HCT116 (cell line): ENCODE results near the gene PRRT1B. TPM values are rescaled to one million over a fixed set of nuclear protein-coding genes. Genes with fewer than 3 reads are reported as not detected.
"Not testable (repeated sequence)": the region's sequence is repeated elsewhere in the genome, so short reads cannot be mapped to it uniquely, and the experiment has no call there.

ENCODE experiments used
- ATAC-seq: fragments of 200-7000 bp; cut with Tn5 transposase; 2 replicates; pipeline ENCODE4 v1.9.1; 2020; ENCODE audit warnings: mild to moderate bottlenecking, moderate library complexity
- BruUV-seq: library from RNA; stranded (reverse); fragments of 400-500 nt; replicated peaks from 2 replicates; lab custom pipeline; 2021; lab: Mats Ljungman, UMichigan
- CTCF ChIA-PET: fragments of 300-600 bp; sonication (Branson Sonifier 250); formaldehyde crosslinking; loops from one replicate; lab custom pipeline; 2021; ENCODE audit warnings: antibody characterized with exemption; lab: Charles Lee
- POLR2A ChIA-PET: fragments of 300-600, 350-600 bp; sonication (Branson Sonifier 250); formaldehyde crosslinking; loops from one replicate; lab custom pipeline; 2021; ENCODE audit warnings: antibody characterized with exemption; lab: Charles Lee
- RAD21 ChIA-PET, 2 experiments: fragments of 300-600 bp; sonication (Branson Sonifier 250); formaldehyde crosslinking; loops; one replicate each; lab custom pipeline; 2023; ENCODE audit warnings: low total read pairs in 2 of 2; ENCODE audit not compliant: uncharacterized antibody in 2 of 2, unreplicated experiment in 2 of 2, low non-redundant PET in 1 of 2; lab: Charles Lee
- DNase-seq: peaks from one replicate; pipeline ENCODE4 v3.0.0-alpha.2; 2010; ENCODE audit warnings: low read depth, low spot score
- H2AFZ ChIP-seq: fragments of 200-600 bp; shearing (Covaris generic), sonication (generic); 2 replicates; pipeline ENCODE4 v1.6.1; 2017; ENCODE audit warnings: low read depth, mixed run types, mixed read lengths, antibody characterized with exemption, low read length; ENCODE audit not compliant: poor library complexity, severe bottlenecking
- H3K27ac ChIP-seq: 2 replicates; pipeline ENCODE4 v1.5.1; 2012; ENCODE audit warnings: low read depth, low read length
- H3K27me3 ChIP-seq: fragments of 200-600 bp; sonication (generic); 2 replicates; pipeline ENCODE4 v1.6.1; 2016; ENCODE audit warnings: mixed run types, low read length, mixed read lengths; ENCODE audit not compliant: insufficient read depth
- H3K36me3 ChIP-seq, 2 experiments: fragments of 200-500 bp in 1 of 2; fragments of 200-600 bp in 1 of 2; sonication (Bioruptor generic) in 1 of 2; sonication (generic) in 1 of 2; 2 replicates each; pipeline versions ENCODE4 v1.5.1 to v1.6.1; 2014 to 2016; ENCODE audit warnings: low read length in 2 of 2, inconsistent platforms in 1 of 2, mixed read lengths in 1 of 2, mixed run types in 1 of 2; ENCODE audit not compliant: insufficient read depth in 2 of 2, control insufficient read depth in 1 of 2
- H3K4me1 ChIP-seq, 2 experiments: fragments of 200-600 bp in 1 of 2; sonication (generic) in 1 of 2; 2 replicates each; pipeline versions ENCODE4 v1.5.1 to v1.6.1; 2012 to 2017; ENCODE audit warnings: low read length in 2 of 2, inconsistent platforms in 1 of 2, mild to moderate bottlenecking in 1 of 2, mixed read lengths in 1 of 2, mixed run types in 1 of 2, moderate library complexity in 1 of 2; ENCODE audit not compliant: insufficient read depth in 2 of 2, control insufficient read depth in 1 of 2
- H3K4me2 ChIP-seq: fragments of 200-600 bp; sonication (generic); 2 replicates; pipeline ENCODE4 v1.6.1; 2017; ENCODE audit warnings: mixed run types, low read length, mixed read lengths
- H3K4me3 ChIP-seq, 2 experiments: fragments of 200-600 bp in 1 of 2; sonication (generic) in 1 of 2; replicated peaks in 1 of 2; 2 replicates each; pipeline ENCODE4 v1.5.1; 2011 to 2016; ENCODE audit warnings: low read length in 2 of 2, control low read depth in 1 of 2, low read depth in 1 of 2, mild to moderate bottlenecking in 1 of 2, mixed read lengths in 1 of 2, mixed run types in 1 of 2
- H3K79me2 ChIP-seq: fragments of 200-600 bp; sonication (generic); 2 replicates; pipeline ENCODE4 v1.6.1; 2017; ENCODE audit warnings: mild to moderate bottlenecking, mixed run types, low read length, moderate library complexity, mixed read lengths; ENCODE audit not compliant: insufficient read depth
- H3K9ac ChIP-seq: fragments of 200-600 bp; sonication (generic); 2 replicates; pipeline ENCODE4 v1.6.1; 2016; ENCODE audit warnings: low read length, mixed read lengths
- H3K9me2 ChIP-seq: fragments of 200-600 bp; sonication (generic), shearing (Covaris generic); 2 replicates; pipeline ENCODE4 v1.6.1; 2017; ENCODE audit warnings: mixed run types, mild to moderate bottlenecking, moderate library complexity; ENCODE audit not compliant: insufficient read depth
- H3K9me3 ChIP-seq, 2 experiments: fragments of 200-500 bp in 1 of 2; fragments of 200-600 bp in 1 of 2; sonication (Bioruptor generic) in 1 of 2; sonication (generic) in 1 of 2; 2 replicates each; pipeline ENCODE4 v1.6.1; 2014 to 2017; ENCODE audit warnings: low read length in 2 of 2, mixed read lengths in 2 of 2, inconsistent platforms in 1 of 2, low read depth in 1 of 2, mild to moderate bottlenecking in 1 of 2, mixed run types in 1 of 2, moderate library complexity in 1 of 2; ENCODE audit not compliant: control insufficient read depth in 1 of 2, insufficient read depth in 1 of 2
- H4K20me1 ChIP-seq: fragments of 200-600 bp; sonication (generic), shearing (Covaris generic); 2 replicates; pipeline ENCODE4 v1.6.1; 2017; ENCODE audit warnings: mixed run types, mild to moderate bottlenecking, moderate library complexity; ENCODE audit not compliant: insufficient read depth
- CBX3 ChIP-seq: IDR thresholded peaks from 2 replicates; pipeline ENCODE4 v1.6.1; 2012; ENCODE audit warnings: low read depth
- ELF1 ChIP-seq: IDR thresholded peaks from 2 replicates; pipeline ENCODE4 v1.6.1; 2012; ENCODE audit warnings: low read depth, borderline replicate concordance
- EZH2phosphoT487 ChIP-seq: fragments of 200-600 bp; IDR thresholded peaks from 2 replicates; pipeline ENCODE4 v1.6.1; 2018; ENCODE audit warnings: antibody characterized with exemption, borderline replicate concordance
- FOSL1 ChIP-seq: IDR thresholded peaks from 2 replicates; pipeline ENCODE4 v1.6.1; 2012; ENCODE audit warnings: low read depth
- JUND ChIP-seq: IDR thresholded peaks from 2 replicates; pipeline ENCODE4 v1.6.1; 2012
- POLR2A ChIP-seq: IDR thresholded peaks from 2 replicates; pipeline ENCODE4 v1.7.0; 2011; ENCODE audit warnings: borderline replicate concordance; ENCODE audit not compliant: insufficient read depth, insufficient read length; ENCODE audit errors: extremely low read depth
- POLR2AphosphoS5 ChIP-seq: IDR thresholded peaks from 2 replicates; pipeline ENCODE4 v1.6.1; 2011; ENCODE audit warnings: mild to moderate bottlenecking, low read depth, low read length, moderate library complexity
- RAD21 ChIP-seq: IDR thresholded peaks from 2 replicates; pipeline ENCODE4 v1.6.1; 2012; ENCODE audit warnings: low read depth, mild to moderate bottlenecking
- SIN3A ChIP-seq: IDR thresholded peaks from 2 replicates; pipeline ENCODE4 v1.6.1; 2012; ENCODE audit warnings: low read depth
- SP1 ChIP-seq: IDR thresholded peaks from 2 replicates; pipeline ENCODE4 v1.6.1; 2012; ENCODE audit warnings: low read depth
- SRF ChIP-seq: IDR thresholded peaks from 2 replicates; pipeline ENCODE4 v1.6.1; 2012; ENCODE audit warnings: low read depth
- YY1 ChIP-seq: IDR thresholded peaks from 2 replicates; pipeline ENCODE4 v1.6.1; 2011; ENCODE audit warnings: low read length, low read depth, moderate library complexity, mild to moderate bottlenecking; ENCODE audit not compliant: insufficient replicate concordance; ENCODE audit errors: extremely low read depth
- ZFX ChIP-seq: fragments of 450-650 bp; IDR thresholded peaks from 2 replicates; pipeline ENCODE4 v1.6.1; 2017
- intact Hi-C: fragments of 100-400 bp; cut with micrococcal nuclease; formaldehyde crosslinking; loops from 2 replicates; pipeline ENCODE4 v1.10.0; 2022
- total RNA-seq: library from RNA; stranded (reverse); gene quantifications from one replicate; pipeline ENCODE4 v1.2.1, GENCODE V29; 2021; ENCODE audit not compliant: unreplicated experiment
- TF ChIP-seq, protein P1 (sequence below), 3 experiments: fragments of 200-600 bp in 1 of 3; sonication (generic) in 1 of 3; IDR thresholded peaks in 2 of 3; conservative IDR thresholded peaks in 1 of 3; 2 replicates each; pipeline ENCODE4 v1.5.1; 2012 to 2017; ENCODE audit warnings: low read depth in 2 of 3, low read length in 2 of 3, antibody characterized with exemption in 1 of 3, borderline replicate concordance in 1 of 3, control low read depth in 1 of 3, mild to moderate bottlenecking in 1 of 3, mixed read lengths in 1 of 3, mixed run types in 1 of 3, moderate library complexity in 1 of 3; ENCODE audit not compliant: insufficient read depth in 1 of 3

PRRT1B gene
- total RNA-seq, 1 experiment from 2014 or later: not detected

DNA sequence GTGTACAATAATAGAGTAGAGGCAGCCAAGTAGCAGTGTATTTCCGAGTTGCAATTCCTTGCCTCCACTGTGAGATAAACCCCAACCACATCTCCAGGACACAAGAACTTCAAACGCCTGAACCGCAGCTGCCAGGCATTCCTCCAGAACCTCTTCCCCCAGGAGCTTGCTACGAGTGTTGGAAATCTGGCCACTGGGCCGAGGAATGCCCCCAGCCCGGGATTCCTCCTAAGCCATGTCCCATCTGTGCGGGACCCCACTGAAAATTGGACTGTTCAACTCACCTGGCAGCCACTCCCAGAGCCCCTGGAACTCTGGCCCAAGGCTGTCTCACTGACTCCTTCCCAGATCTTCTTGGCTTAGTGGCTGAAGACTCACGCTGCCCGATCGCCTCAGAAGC, 3.9 kb downstream of the PRRT1B start:
- POLR2A ChIA-PET: not testable (repeated sequence)

DNA sequence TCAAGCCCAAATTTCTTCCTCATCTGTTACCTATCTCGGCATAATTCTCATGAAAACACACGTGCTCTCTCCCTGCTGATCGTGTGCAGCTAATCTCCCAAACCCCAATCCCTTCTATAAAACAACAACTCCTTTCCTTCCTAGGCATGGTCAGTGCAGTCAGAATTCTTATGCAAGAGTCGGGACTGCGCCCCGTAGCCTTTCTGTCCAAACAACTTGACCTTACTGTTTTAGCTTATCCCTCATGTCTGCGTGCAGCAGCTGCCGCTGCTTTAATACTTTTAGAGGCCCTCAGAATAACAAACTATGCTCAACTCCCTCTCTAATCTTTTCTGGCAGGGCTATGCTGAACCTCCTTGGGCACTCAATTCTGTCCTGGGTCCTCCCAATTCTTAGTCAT, 5.1 kb downstream of the PRRT1B start:
- H3K9me3 ChIP-seq, H3K36me3 ChIP-seq, H2AFZ ChIP-seq, ATAC-seq, DNase-seq, H3K9ac ChIP-seq, BruUV-seq, H4K20me1 ChIP-seq, H3K4me3 ChIP-seq, POLR2A ChIA-PET, H3K27me3 ChIP-seq, H3K4me1 ChIP-seq, H3K27ac ChIP-seq, RAD21 ChIA-PET, H3K9me2 ChIP-seq, intact Hi-C loops, H3K79me2 ChIP-seq, H3K4me2 ChIP-seq: not testable (repeated sequence)
- CTCF ChIA-PET: interaction anchor here (0.7 kb wide), 1 partner anchor 399 kb away, joined by 3 read pairs; no protein-coding TSS in a partner anchor

More for the DNA sequence above, 3.9 kb downstream of the PRRT1B start:
- H3K27me3 ChIP-seq, H3K27ac ChIP-seq, BruUV-seq, H3K9ac ChIP-seq, DNase-seq, CTCF ChIA-PET, H3K9me3 ChIP-seq, H3K9me2 ChIP-seq, RAD21 ChIA-PET, H3K4me1 ChIP-seq, ATAC-seq, H3K36me3 ChIP-seq, H4K20me1 ChIP-seq, H2AFZ ChIP-seq, intact Hi-C loops, H3K4me3 ChIP-seq, H3K4me2 ChIP-seq, H3K79me2 ChIP-seq: not testable (repeated sequence)

DNA sequence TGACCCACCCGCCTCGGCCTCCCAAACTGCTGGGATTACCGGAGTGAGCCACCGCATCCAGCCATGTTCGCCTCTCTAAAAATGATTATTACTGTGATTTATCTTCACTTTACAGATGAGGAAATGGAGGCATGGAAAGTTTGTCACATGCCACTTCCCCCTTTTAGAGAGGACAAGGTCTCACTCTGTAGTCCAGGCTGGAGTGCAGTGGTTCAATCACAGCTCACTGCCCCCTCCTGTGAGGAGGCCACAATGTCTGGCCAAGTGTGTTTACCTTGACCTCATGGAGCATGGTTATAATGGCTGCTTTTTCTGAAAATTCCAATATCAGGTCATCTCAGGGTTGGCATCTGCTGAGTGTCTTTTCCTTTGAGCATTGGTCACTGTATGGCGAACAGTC, 6.7 kb downstream of the PRRT1B start:
- Histone ChIP-seq H4K20me1 (no peaks in the 10 kb centered on the region), H3K4me2 (no peak overlapping the region), H3K27ac (no peak overlapping the region), H3K9me3 (no peaks in the 10 kb centered on the region), H3K9me2 (no peaks in the 10 kb centered on the region), H3K36me3 (no peaks in the 10 kb centered on the region), H2AFZ (no peak overlapping the region), H3K4me1 (no peaks in the 10 kb centered on the region), H3K9ac (no peak overlapping the region), H3K79me2 (no peaks in the 10 kb centered on the region), H3K4me3 (no peak overlapping the region), H3K27me3 (no peaks in the 10 kb centered on the region)
- ATAC-seq (no peak), DNase-seq (no peak)
- ChIA-PET RAD21 (no interaction called here), CTCF (no interaction called here), POLR2A (no interaction called here)
- no TSS peak for BruUV-seq
- intact Hi-C loops: no loop called here
- no peak for TF ChIP-seq POLR2A
- TF ChIP-seq ELF1: no peak
- TF ChIP-seq SIN3A: no peak
- TF ChIP-seq SRF: no peak
- no peak for TF ChIP-seq RAD21
- no peak for TF ChIP-seq EZH2phosphoT487
- TF ChIP-seq SP1: no peak
- no peak for TF ChIP-seq YY1
- no peak for TF ChIP-seq ZFX
- no peak for TF ChIP-seq JUND
- TF ChIP-seq, protein P1, sequence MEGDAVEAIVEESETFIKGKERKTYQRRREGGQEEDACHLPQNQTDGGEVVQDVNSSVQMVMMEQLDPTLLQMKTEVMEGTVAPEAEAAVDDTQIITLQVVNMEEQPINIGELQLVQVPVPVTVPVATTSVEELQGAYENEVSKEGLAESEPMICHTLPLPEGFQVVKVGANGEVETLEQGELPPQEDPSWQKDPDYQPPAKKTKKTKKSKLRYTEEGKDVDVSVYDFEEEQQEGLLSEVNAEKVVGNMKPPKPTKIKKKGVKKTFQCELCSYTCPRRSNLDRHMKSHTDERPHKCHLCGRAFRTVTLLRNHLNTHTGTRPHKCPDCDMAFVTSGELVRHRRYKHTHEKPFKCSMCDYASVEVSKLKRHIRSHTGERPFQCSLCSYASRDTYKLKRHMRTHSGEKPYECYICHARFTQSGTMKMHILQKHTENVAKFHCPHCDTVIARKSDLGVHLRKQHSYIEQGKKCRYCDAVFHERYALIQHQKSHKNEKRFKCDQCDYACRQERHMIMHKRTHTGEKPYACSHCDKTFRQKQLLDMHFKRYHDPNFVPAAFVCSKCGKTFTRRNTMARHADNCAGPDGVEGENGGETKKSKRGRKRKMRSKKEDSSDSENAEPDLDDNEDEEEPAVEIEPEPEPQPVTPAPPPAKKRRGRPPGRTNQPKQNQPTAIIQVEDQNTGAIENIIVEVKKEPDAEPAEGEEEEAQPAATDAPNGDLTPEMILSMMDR (IDR thresholded peaks at IDR 0.05 in 2 of 3, conservative IDR thresholded peaks at IDR 0.05 in 1 of 3; ENCODE audit: borderline replicate concordance in 1 of 3, insufficient read depth in 1 of 3, low read depth in 2 of 3, low read length in 2 of 3): no peak
- no peak for TF ChIP-seq FOSL1
- TF ChIP-seq CBX3: no peak
- TF ChIP-seq POLR2AphosphoS5: no peak
